Measurements from ENCODE around the gene TMEM225B. TPM values are rescaled to one million over a fixed set of nuclear protein-coding genes. Genes with fewer than 3 reads are reported as not detected.

TMEM225B gene
- total RNA-seq, 2 donors from 2014 or later = 2.2 TPM; not detected in 1

DNA sequence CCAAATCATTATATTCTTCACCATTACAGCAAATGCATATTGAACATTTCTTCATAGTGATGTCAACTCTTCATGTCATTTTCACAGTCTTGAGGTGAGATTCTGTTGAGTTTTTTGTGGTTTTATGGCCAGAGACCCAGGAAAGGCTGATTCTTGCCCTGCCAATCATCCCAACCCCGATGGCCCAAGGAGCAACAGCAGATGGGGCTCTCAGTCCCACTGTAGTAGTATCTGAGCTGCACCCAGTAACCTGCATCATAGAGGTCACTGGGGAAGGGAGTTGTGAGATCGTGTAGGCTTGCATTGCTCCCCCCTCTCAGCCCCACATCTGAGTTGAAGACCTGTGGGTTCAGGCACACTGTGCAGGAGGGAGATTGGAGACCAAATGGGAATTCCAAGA, 45.4 kb downstream of the TMEM225B start:
- no peak for DNase-seq (ENCODE audit: low spot score)
- no peak for ATAC-seq (ENCODE audit: insufficient number of reproducible peaks, low FRiP score, low read depth)
- TF ChIP-seq CTCF (IDR thresholded peaks at IDR 0.05) = no peak
- Histone ChIP-seq H3K4me1 (ENCODE audit: control insufficient read depth in 1 of 2, low read depth in 2 of 2) (no peaks in the 10 kb centered on the region), H3K27ac (no peak overlapping the region), H3K4me3 (no peak overlapping the region), H3K9me3 (no peaks in the 10 kb centered on the region), H3K27me3 (replicated peaks; ENCODE audit: insufficient read depth) (no peaks in the 10 kb centered on the region), H3K36me3 (no peaks in the 10 kb centered on the region)

DNA sequence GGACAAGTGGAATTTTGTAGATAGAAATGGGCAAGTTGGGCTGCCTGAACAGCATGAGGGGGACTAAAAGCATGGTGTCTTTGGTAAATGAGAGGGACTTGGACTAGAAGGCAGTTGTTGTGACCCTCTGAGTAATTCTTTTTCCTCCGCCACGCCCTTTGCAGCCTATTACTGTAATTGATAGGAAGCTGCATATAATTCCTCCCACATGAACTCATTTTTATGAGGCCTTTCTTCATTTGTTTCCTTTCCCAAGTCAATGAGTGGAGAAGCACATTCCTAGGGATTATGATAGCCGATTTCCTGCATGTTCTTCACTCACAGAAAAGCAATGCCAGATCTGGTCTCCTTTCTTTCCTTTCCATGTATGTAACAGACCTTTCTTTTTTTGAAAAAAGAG, 46.4 kb downstream of the TMEM225B start:
- Histone ChIP-seq H3K4me3 (no peak overlapping the region), H3K27ac (no peak overlapping the region), H3K27me3 (replicated peaks; ENCODE audit: insufficient read depth) (no peaks in the 10 kb centered on the region), H3K4me1 (ENCODE audit: control insufficient read depth in 1 of 2, low read depth in 2 of 2) (no peaks in the 10 kb centered on the region), H3K9me3 (no peaks in the 10 kb centered on the region), H3K36me3 (no peaks in the 10 kb centered on the region)
- no peak for ATAC-seq (ENCODE audit: insufficient number of reproducible peaks, low FRiP score, low read depth)
- no peak for TF ChIP-seq CTCF (IDR thresholded peaks at IDR 0.05)
- no peak for DNase-seq (ENCODE audit: low spot score)

DNA sequence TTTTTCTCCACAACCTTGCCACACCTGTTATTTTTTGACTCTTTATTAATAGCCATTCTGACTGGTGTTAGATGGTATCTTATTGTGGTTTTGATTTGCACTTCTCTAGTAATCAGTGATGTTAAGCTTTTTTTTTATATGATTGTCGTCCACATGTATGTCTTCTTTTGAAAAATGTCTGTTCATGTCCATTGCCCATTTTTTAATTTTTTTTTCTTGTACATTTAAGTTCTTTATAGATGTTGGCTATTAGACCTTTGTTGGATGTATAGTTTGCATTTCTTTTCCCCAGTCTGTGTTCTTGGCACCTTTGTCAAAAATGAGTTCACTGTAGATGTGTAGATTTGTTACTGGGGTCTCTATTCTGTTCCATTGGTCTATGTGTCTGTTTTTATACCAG, 47.5 kb downstream of the TMEM225B start:
- no peaks in the 10 kb centered on the region for H3K27me3 ChIP-seq (replicated peaks; ENCODE audit: insufficient read depth)
- H3K4me3 ChIP-seq = no peak overlapping the region
- no peaks in the 10 kb centered on the region for H3K4me1 ChIP-seq (ENCODE audit: control insufficient read depth in 1 of 2, low read depth in 2 of 2)
- H3K27ac ChIP-seq = no peak overlapping the region
- ATAC-seq (ENCODE audit: insufficient number of reproducible peaks, low FRiP score, low read depth) (no peak), DNase-seq (ENCODE audit: low spot score) (no peak)
- TF ChIP-seq CTCF (IDR thresholded peaks at IDR 0.05) = no peak
- H3K36me3 ChIP-seq = no peaks in the 10 kb centered on the region
- H3K9me3 ChIP-seq = no peaks in the 10 kb centered on the region

GRCh38 chr7:99648843-99649242, 50.8 kb downstream of the TMEM225B start:
- ATAC-seq (ENCODE audit: insufficient number of reproducible peaks, low FRiP score, low read depth) (no peak), DNase-seq (ENCODE audit: low spot score) (no peak)
- Histone ChIP-seq H3K4me1 (ENCODE audit: control insufficient read depth in 1 of 2, low read depth in 2 of 2) (no peaks in the 10 kb centered on the region), H3K4me3 (no peak overlapping the region), H3K27ac (no peak overlapping the region), H3K36me3 (no peaks in the 10 kb centered on the region), H3K27me3 (replicated peaks; ENCODE audit: insufficient read depth) (no peaks in the 10 kb centered on the region), H3K9me3 (no peaks in the 10 kb centered on the region)
- no peak for TF ChIP-seq CTCF (IDR thresholded peaks at IDR 0.05)

- Histone ChIP-seq H3K27ac (no peak overlapping the region), H3K36me3 (no peaks in the 10 kb centered on the region), H3K4me1 (ENCODE audit: control insufficient read depth in 1 of 2, low read depth in 2 of 2) (no peaks in the 10 kb centered on the region), H3K4me3 (no peak overlapping the region), H3K27me3 (replicated peaks; ENCODE audit: insufficient read depth) (no peaks in the 10 kb centered on the region), H3K9me3 (no peaks in the 10 kb centered on the region)
- DNase-seq (ENCODE audit: low spot score) (no peak), ATAC-seq (ENCODE audit: insufficient number of reproducible peaks, low FRiP score, low read depth) (no peak)
- no peak for TF ChIP-seq CTCF (IDR thresholded peaks at IDR 0.05)
Measured at GRCh38 chr7:99651290-99651689, 53.2 kb downstream of the TMEM225B start.
